Neural progenitor cell (in vitro differentiated cells): Measurements from ENCODE around the gene KRTAP5-2.

ENCODE experiments used
- CTCF ChIP-seq: fragments of 200-600 bp; sonication (generic); IDR thresholded peaks from 2 replicates; pipeline ENCODE4 v1.5.1; 2017; ENCODE audit warnings: antibody characterized with exemption, mild to moderate bottlenecking
- EZH2 ChIP-seq: fragments of 200-600 bp; sonication (generic); IDR thresholded peaks from 2 replicates; pipeline ENCODE4 v1.6.1; 2017; ENCODE audit warnings: antibody characterized with exemption, mild to moderate bottlenecking, moderate library complexity
- EZH2phosphoT487 ChIP-seq: fragments of 200-600 bp; sonication (generic); IDR thresholded peaks from 2 replicates; pipeline ENCODE4 v1.6.1; 2017; ENCODE audit warnings: antibody characterized with exemption

- TF ChIP-seq CTCF = no peak
- no peak for TF ChIP-seq EZH2phosphoT487
- TF ChIP-seq EZH2 = no peak
Observed at GRCh38 chr11:1639666-1640065, 41.6 kb upstream of the KRTAP5-2 start.
